B cell (primary cell): Measurements from ENCODE around the gene APLN. TPM values are rescaled to one million over a fixed set of nuclear protein-coding genes. Genes with fewer than 3 reads are reported as not detected.

ENCODE experiments used
- ATAC-seq: fragments of 200-7000 bp; cut with Tn5 transposase; one replicate; pipeline ENCODE4 v1.10.0; 2021; ENCODE audit warnings: low read depth, mild to moderate bottlenecking, moderate number of reproducible peaks, moderate library complexity
- CTCF ChIA-PET: fragments of 350-600 bp; sonication (Branson Sonifier 250); formaldehyde crosslinking; loops from one replicate; lab custom pipeline; 2021; ENCODE audit warnings: antibody characterized with exemption, inconsistent platforms; lab: Charles Lee
- POLR2A ChIA-PET: fragments of 350-600 bp; sonication (Branson Sonifier 250); formaldehyde crosslinking; loops from one replicate; lab custom pipeline; 2021; ENCODE audit warnings: antibody characterized with exemption; lab: Charles Lee
- DNase-seq: peaks from one replicate; pipeline ENCODE4 v3.0.0; 2013
- H2AFZ ChIP-seq: 2 replicates; pipeline ENCODE4 v1.6.1; 2012; ENCODE audit warnings: mild to moderate bottlenecking, low read depth, low read length; ENCODE audit not compliant: insufficient read depth, poor library complexity, severe bottlenecking
- H3K27ac ChIP-seq, 2 donors: 1 replicate in 1 of 2; 2 replicates in 1 of 2; pipeline ENCODE4 v1.5.1; 2012 to 2013; ENCODE audit warnings: low read length in 2 of 2, mild to moderate bottlenecking in 2 of 2, moderate library complexity in 1 of 2
- H3K27me3 ChIP-seq, 4 experiments: fragments of 200-600 bp in 1 of 4; sonication (generic) in 1 of 4; replicated peaks in 1 of 4; 1 replicate in 2 of 4; 2 replicates in 2 of 4; pipeline versions ENCODE4 v1.6.1 to v1.7.0; 2013 to 2016; ENCODE audit warnings: low read length in 3 of 4, mild to moderate bottlenecking in 2 of 4, mixed read lengths in 1 of 4, moderate library complexity in 1 of 4; ENCODE audit not compliant: insufficient read depth in 4 of 4, control insufficient read depth in 3 of 4; ENCODE audit errors: control extremely low read depth in 1 of 4
- H3K36me3 ChIP-seq, 2 experiments: replicated peaks in 1 of 2; 1 replicate in 1 of 2; 2 replicates in 1 of 2; pipeline versions ENCODE4 v1.6.1 to v1.7.1; 2013; ENCODE audit warnings: low read length in 1 of 2; ENCODE audit not compliant: insufficient read depth in 2 of 2, control insufficient read depth in 1 of 2; ENCODE audit errors: control extremely low read depth in 1 of 2, extremely low read depth in 1 of 2
- H3K4me1 ChIP-seq, 2 donors: fragments of 200-600 bp in 1 of 2; sonication (generic) in 1 of 2; 1 replicate in 1 of 2; 2 replicates in 1 of 2; pipeline versions ENCODE4 v1.5.1 to v1.6.1; 2013 to 2017; ENCODE audit warnings: low read length in 2 of 2; ENCODE audit not compliant: control insufficient read depth in 2 of 2, insufficient read depth in 2 of 2
- H3K4me2 ChIP-seq: replicated peaks from 2 replicates; pipeline ENCODE3; 2012; ENCODE audit warnings: mild to moderate bottlenecking, low read depth, low read length; ENCODE audit not compliant: poor library complexity, severe bottlenecking
- H3K4me3 ChIP-seq, 5 experiments: fragments of 200-600 bp in 1 of 5; sonication (generic) in 1 of 5; 1 replicate in 3 of 5; 2 replicates in 2 of 5; pipeline versions ENCODE4 v1.5.1 to v1.7.0; 2011 to 2016; ENCODE audit warnings: low read length in 4 of 5, mild to moderate bottlenecking in 4 of 5, low read depth in 2 of 5, control low read depth in 1 of 5, moderate library complexity in 1 of 5; ENCODE audit not compliant: insufficient read depth in 1 of 5; ENCODE audit errors: control extremely low read depth in 1 of 5, extremely low read depth in 1 of 5
- H3K79me2 ChIP-seq: fragments of 200-600 bp; sonication (generic); one replicate; pipeline ENCODE4 v1.6.0; 2016; ENCODE audit warnings: low read length; ENCODE audit not compliant: control insufficient read depth, insufficient read depth
- H3K9ac ChIP-seq: fragments of 200-600 bp; sonication (generic); 2 replicates; pipeline ENCODE4 v1.6.1; 2017; ENCODE audit warnings: mild to moderate bottlenecking, low read length, moderate library complexity
- H3K9me3 ChIP-seq, 3 donors: one replicate each; pipeline versions ENCODE4 v1.6.1 to v1.7.1; 2013; ENCODE audit warnings: low read length in 2 of 3; ENCODE audit not compliant: control insufficient read depth in 2 of 3, insufficient read depth in 1 of 3; ENCODE audit errors: control extremely low read depth in 1 of 3
- H4K20me1 ChIP-seq: 2 replicates; pipeline ENCODE4 v1.6.0; 2012; ENCODE audit warnings: mild to moderate bottlenecking, low read length; ENCODE audit not compliant: insufficient read depth, control insufficient read depth, poor library complexity, severe bottlenecking
- H3K27ac Mint-ChIP-seq: one replicate; pipeline ENCODE4 v1.8.0; 2021; ENCODE audit warnings: mixed read lengths
- H3K27me3 Mint-ChIP-seq: one replicate; pipeline ENCODE4 v1.8.0; 2021; ENCODE audit warnings: mixed read lengths
- H3K4me1 Mint-ChIP-seq: one replicate; pipeline ENCODE4 v1.8.0; 2021; ENCODE audit warnings: mixed read lengths
- H3K4me3 Mint-ChIP-seq: one replicate; pipeline ENCODE4 v1.8.0; 2021; ENCODE audit warnings: mixed read lengths
- H3K9me3 Mint-ChIP-seq: one replicate; pipeline ENCODE4 v1.8.0; 2022; ENCODE audit warnings: mixed read lengths; ENCODE audit not compliant: insufficient read depth
- CTCF ChIP-seq: fragments of 200-600 bp; IDR thresholded peaks from one replicate; pipeline ENCODE4 v1.8.0; 2022; ENCODE audit warnings: antibody characterized with exemption, mild to moderate bottlenecking
- EZH2 ChIP-seq: IDR thresholded peaks from 2 replicates; pipeline ENCODE4 v1.6.1; 2012; ENCODE audit warnings: borderline replicate concordance, low read depth, mild to moderate bottlenecking, moderate library complexity, low read length; ENCODE audit not compliant: insufficient read depth, poor library complexity, severe bottlenecking
- whole genome bisulfite sequencing: methylation state at CpG from one replicate; pipeline ENCODE4 v1.1.5; 2013; ENCODE audit warnings: missing lambda C conversion rate; ENCODE audit not compliant: insufficient coverage; 5-methylcytosine and 5-hydroxymethylcytosine counted together
- intact Hi-C: fragments of 100-400 bp; cut with micrococcal nuclease; formaldehyde crosslinking; loops from one replicate; pipeline ENCODE4 v1.10.0; 2022
- polyA plus RNA-seq: library from polyadenylated mRNA; depleted of rRNA; stranded (reverse); fragments of >200 nt; gene quantifications from 2 replicates; pipeline ENCODE4 v1.2.3, GENCODE V29; 2012
- total RNA-seq, 2 donors: library from RNA; stranded (reverse); fragments of 120-200 nt in 1 of 2; gene quantifications; 1 replicate in 1 of 2; 2 replicates in 1 of 2; pipeline versions ENCODE4 v1.2.3 to v1.2.4, GENCODE V29; 2013 to 2022

The APLN gene
- total and polyA plus RNA-seq, 2 donors (not counting 1 experiment from before 2014, with no cell fraction given), result not detected

- no peaks in the 10 kb centered on the region for H3K79me2 ChIP-seq
- no peaks in the 10 kb centered on the region for H4K20me1 ChIP-seq
- peaks cover 0 to 2% (median 0%) of the 10 kb centered on the region in 3 donors for H3K9me3 ChIP-seq
- H3K36me3 ChIP-seq, result no peaks in the 10 kb centered on the region
- peaks cover 2% of the 10 kb centered on the region for H3K4me1 Mint-ChIP-seq
- no peak overlapping the region for H3K27ac Mint-ChIP-seq
- 93% methylated on average over 4 of the region's 8 CpGs for WGBS
- H2AFZ ChIP-seq, result no peak overlapping the region
- ChIA-PET CTCF (interaction anchor here (1.3 to 7.5 kb wide), 8 partner anchors 10 to 425 kb away, joined by 3 to 73 read pairs (median 6); no protein-coding TSS in a partner anchor), POLR2A (interaction anchor here (0.6 to 0.7 kb wide), 2 partner anchors 8 to 151 kb away, joined by 5 read pairs; no protein-coding TSS in a partner anchor)
- no peak overlapping the region for H3K4me2 ChIP-seq
- ATAC-seq (no peak), DNase-seq (no peak)
- no peaks in the 10 kb centered on the region for H3K27me3 ChIP-seq
- intact Hi-C loops, result loop anchor here (5.0 kb wide), 1 partner anchor 291 kb away; no protein-coding TSS in a partner anchor
- no peak for TF ChIP-seq CTCF
- no peak for TF ChIP-seq EZH2
- no peak overlapping the region for H3K27ac ChIP-seq
- H3K9me3 Mint-ChIP-seq, result no peaks in the 10 kb centered on the region
- H3K4me3 ChIP-seq, result no peak overlapping the region
- H3K4me3 Mint-ChIP-seq, result no peak overlapping the region
- no peak overlapping the region for H3K9ac ChIP-seq
- H3K4me1 ChIP-seq, result peaks cover 0 to 5% of the 10 kb centered on the region in 2 donors
- no peaks in the 10 kb centered on the region for H3K27me3 Mint-ChIP-seq
Measured at GRCh38 chrX:129636175-129636681, 18.5 kb downstream of the APLN start.

- ATAC-seq (no peak), DNase-seq (no peak)
- Histone ChIP-seq H3K9ac (no peak overlapping the region), H3K79me2 (no peaks in the 10 kb centered on the region), H3K36me3 (no peaks in the 10 kb centered on the region), H3K27me3 (no peaks in the 10 kb centered on the region), H3K4me1 (peaks cover 0 to 5% of the 10 kb centered on the region in 2 donors), H3K4me3 (no peak overlapping the region), H3K27ac (no peak overlapping the region), H3K9me3 (no peaks in the 10 kb centered on the region), H2AFZ (no peak overlapping the region), H4K20me1 (no peaks in the 10 kb centered on the region), H3K4me2 (no peak overlapping the region)
- WGBS, result 90% methylated on average over 2 of the region's 7 CpGs
- ChIA-PET POLR2A (no interaction called here), CTCF (interaction anchor here (1.1 to 7.5 kb wide), 2 partner anchors 189 to 191 kb away, joined by 3 to 73 read pairs; no protein-coding TSS in a partner anchor)
- Mint-ChIP-seq H3K9me3 (no peaks in the 10 kb centered on the region), H3K4me3 (no peak overlapping the region), H3K27me3 (no peaks in the 10 kb centered on the region), H3K27ac (no peak overlapping the region), H3K4me1 (peaks cover 2% of the 10 kb centered on the region)
- TF ChIP-seq CTCF (no peak), EZH2 (no peak)
- intact Hi-C loops, result no loop called here
Measured at GRCh38 chrX:129634541-129634940, 20.2 kb downstream of the APLN start.
